T-helper 9 cell (primary cell): Measurements from ENCODE around the gene LMNTD2.

ENCODE experiments used
- DNase-seq: peaks from one replicate; pipeline ENCODE4 v3.0.0-alpha.2; 2020

Gene LMNTD2

GRCh38 chr11:553083-553987 is 7.2 kb downstream of the LMNTD2 start:
- no peak for DNase-seq

GRCh38 chr11:551596-551995 is 8.9 kb downstream of the LMNTD2 start:
- DNase-seq: no peak

GRCh38 chr11:551131-551530 is 9.4 kb downstream of the LMNTD2 start:
- DNase-seq: no peak

- no peak for DNase-seq
Observed at GRCh38 chr11:550746-551085, 9.8 kb downstream of the LMNTD2 start.

GRCh38 chr11:550021-550745 is 10.4 kb downstream of the LMNTD2 start:
- DNase-seq: no peak

- no peak for DNase-seq
Observed at GRCh38 chr11:548700-549603, 11.6 kb downstream of the LMNTD2 start.

GRCh38 chr11:545171-545570 is 15.4 kb downstream of the LMNTD2 start:
- no peak for DNase-seq

GRCh38 chr11:544817-545166 is 15.7 kb downstream of the LMNTD2 start:
- no peak for DNase-seq

- DNase-seq: no peak
Observed at GRCh38 chr11:541433-541885, 19.1 kb downstream of the LMNTD2 start.

GRCh38 chr11:540583-541432 is 19.7 kb downstream of the LMNTD2 start:
- DNase-seq: no peak

- DNase-seq: no peak
Observed at GRCh38 chr11:539971-540481, 20.5 kb downstream of the LMNTD2 start.

GRCh38 chr11:538431-539051 is 22.0 kb downstream of the LMNTD2 start:
- DNase-seq: no peak

- DNase-seq: no peak
Observed at GRCh38 chr11:537622-538430, 22.7 kb downstream of the LMNTD2 start.

- DNase-seq: peak; percentile 87
Observed at GRCh38 chr11:536841-537621, 23.5 kb downstream of the LMNTD2 start, which contains the start of gene LRRC56. Gene LRRC56, plus strand, starts transcription at chr11:537527. Its CDS starts 3,158 bp downstream, at chr11:540685.

GRCh38 chr11:535519-536454 is 24.8 kb downstream of the LMNTD2 start, which contains the start of gene HRAS:
Gene HRAS, minus strand, starts transcription at chr11:535576.
- peak; percentile 95 for DNase-seq

- DNase-seq: no peak
Observed at GRCh38 chr11:535210-535518, 25.4 kb downstream of the LMNTD2 start.

- no peak for DNase-seq
Observed at GRCh38 chr11:534396-535209, 25.9 kb downstream of the LMNTD2 start.
